Progenitor cell of endocrine pancreas (in vitro differentiated cells): ENCODE data around the gene NPC1. TPM values are rescaled to one million over a fixed set of nuclear protein-coding genes. Genes with fewer than 3 reads are reported as not detected.

Experiments used
- DNase-seq: peaks from one replicate; pipeline ENCODE4 v3.0.0; 2021; ENCODE audit warnings: low spot score; ENCODE audit not compliant: unreplicated experiment
- H3K27ac Mint-ChIP-seq: 2 replicates; pipeline ENCODE4 v1.8.0; 2021; ENCODE audit warnings: mild to moderate bottlenecking, moderate library complexity, mixed read lengths
- H3K27me3 Mint-ChIP-seq: 2 replicates; pipeline ENCODE4 v1.8.0; 2021; ENCODE audit warnings: mixed read lengths
- H3K36me3 Mint-ChIP-seq: 2 replicates; pipeline ENCODE4 v1.8.0; 2022; ENCODE audit warnings: mixed read lengths; ENCODE audit not compliant: insufficient read depth
- H3K4me1 Mint-ChIP-seq: 2 replicates; pipeline ENCODE4 v1.8.0; 2021; ENCODE audit warnings: low read depth, mixed read lengths
- H3K4me3 Mint-ChIP-seq: 2 replicates; pipeline ENCODE4 v1.8.0; 2021; ENCODE audit warnings: low read depth, mild to moderate bottlenecking, moderate library complexity, mixed read lengths
- H3K9me3 Mint-ChIP-seq: 2 replicates; pipeline ENCODE4 v1.8.0; 2021; ENCODE audit warnings: low read depth, mixed read lengths
- total RNA-seq: library from RNA; stranded (reverse); gene quantifications from 2 replicates; pipeline ENCODE4 v1.2.1, GENCODE V29; 2021
- TF ChIP-seq, protein P1 (sequence below): fragments of 200-600 bp; sonication (generic); IDR thresholded peaks from one replicate; pipeline ENCODE4 v1.5.0; 2021; ENCODE audit warnings: antibody characterized with exemption, mild to moderate bottlenecking; ENCODE audit not compliant: unreplicated experiment

Gene NPC1
- total RNA-seq, 1 donor from 2014 or later: 35.1 TPM

- Mint-ChIP-seq H3K4me3 (no peak overlapping the region), H3K36me3 (no peaks in the 10 kb centered on the region), H3K27me3 (peaks cover 19% of the 10 kb centered on the region), H3K4me1 (no peaks in the 10 kb centered on the region), H3K9me3 (no peaks in the 10 kb centered on the region), H3K27ac (no peak overlapping the region)
- no peak for DNase-seq
- TF ChIP-seq, protein P1, sequence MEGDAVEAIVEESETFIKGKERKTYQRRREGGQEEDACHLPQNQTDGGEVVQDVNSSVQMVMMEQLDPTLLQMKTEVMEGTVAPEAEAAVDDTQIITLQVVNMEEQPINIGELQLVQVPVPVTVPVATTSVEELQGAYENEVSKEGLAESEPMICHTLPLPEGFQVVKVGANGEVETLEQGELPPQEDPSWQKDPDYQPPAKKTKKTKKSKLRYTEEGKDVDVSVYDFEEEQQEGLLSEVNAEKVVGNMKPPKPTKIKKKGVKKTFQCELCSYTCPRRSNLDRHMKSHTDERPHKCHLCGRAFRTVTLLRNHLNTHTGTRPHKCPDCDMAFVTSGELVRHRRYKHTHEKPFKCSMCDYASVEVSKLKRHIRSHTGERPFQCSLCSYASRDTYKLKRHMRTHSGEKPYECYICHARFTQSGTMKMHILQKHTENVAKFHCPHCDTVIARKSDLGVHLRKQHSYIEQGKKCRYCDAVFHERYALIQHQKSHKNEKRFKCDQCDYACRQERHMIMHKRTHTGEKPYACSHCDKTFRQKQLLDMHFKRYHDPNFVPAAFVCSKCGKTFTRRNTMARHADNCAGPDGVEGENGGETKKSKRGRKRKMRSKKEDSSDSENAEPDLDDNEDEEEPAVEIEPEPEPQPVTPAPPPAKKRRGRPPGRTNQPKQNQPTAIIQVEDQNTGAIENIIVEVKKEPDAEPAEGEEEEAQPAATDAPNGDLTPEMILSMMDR: no peak
These were observed 7.4 kb upstream of the NPC1 start for GRCh38 chr18:23593720-23594119.

DNA sequence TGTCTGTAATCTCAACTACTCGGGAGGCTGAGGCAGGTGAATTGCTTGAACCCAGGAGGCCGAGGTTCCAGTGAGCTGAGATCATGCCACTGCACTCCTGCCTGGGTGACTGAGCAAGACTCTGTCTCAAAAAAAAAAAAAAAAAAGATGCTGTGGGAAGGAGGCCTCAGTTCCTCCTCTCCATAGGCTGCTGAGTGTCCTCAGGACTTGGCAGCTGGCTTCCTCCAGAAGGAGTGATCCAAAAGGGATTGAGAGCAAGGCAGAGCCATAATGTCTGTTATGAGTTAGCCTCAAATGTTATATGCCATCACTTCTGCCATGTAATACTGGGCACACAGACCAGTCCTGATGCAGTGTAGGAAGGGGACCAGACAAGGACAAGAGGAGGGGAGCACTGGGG lies 6.6 kb upstream of the NPC1 start:
- Mint-ChIP-seq H3K4me1 (no peaks in the 10 kb centered on the region), H3K9me3 (no peaks in the 10 kb centered on the region), H3K36me3 (no peaks in the 10 kb centered on the region), H3K27ac (no peak overlapping the region), H3K4me3 (no peak overlapping the region), H3K27me3 (peaks cover 24% of the 10 kb centered on the region)
- DNase-seq: no peak
- TF ChIP-seq, protein P1: no peak

- no peak overlapping the region for H3K27ac Mint-ChIP-seq
- no peaks in the 10 kb centered on the region for H3K4me1 Mint-ChIP-seq
- no peak for DNase-seq
- TF ChIP-seq, protein P1: no peak
- H3K4me3 Mint-ChIP-seq: no peak overlapping the region
- H3K36me3 Mint-ChIP-seq: no peaks in the 10 kb centered on the region
- H3K9me3 Mint-ChIP-seq: no peaks in the 10 kb centered on the region
- peaks cover 21% of the 10 kb centered on the region for H3K27me3 Mint-ChIP-seq
These were observed 4.7 kb upstream of the NPC1 start for GRCh38 chr18:23591011-23591410.

GRCh38 chr18:23588836-23589560 lies 2.7 kb upstream of the NPC1 start:
- no peak for DNase-seq
- H3K9me3 Mint-ChIP-seq: no peaks in the 10 kb centered on the region
- H3K36me3 Mint-ChIP-seq: no peaks in the 10 kb centered on the region
- H3K4me1 Mint-ChIP-seq: peaks cover 7% of the 10 kb centered on the region
- TF ChIP-seq, protein P1: no peak
- H3K4me3 Mint-ChIP-seq: no peak overlapping the region
- H3K27me3 Mint-ChIP-seq: peaks cover 21% of the 10 kb centered on the region
- no peak overlapping the region for H3K27ac Mint-ChIP-seq

DNA sequence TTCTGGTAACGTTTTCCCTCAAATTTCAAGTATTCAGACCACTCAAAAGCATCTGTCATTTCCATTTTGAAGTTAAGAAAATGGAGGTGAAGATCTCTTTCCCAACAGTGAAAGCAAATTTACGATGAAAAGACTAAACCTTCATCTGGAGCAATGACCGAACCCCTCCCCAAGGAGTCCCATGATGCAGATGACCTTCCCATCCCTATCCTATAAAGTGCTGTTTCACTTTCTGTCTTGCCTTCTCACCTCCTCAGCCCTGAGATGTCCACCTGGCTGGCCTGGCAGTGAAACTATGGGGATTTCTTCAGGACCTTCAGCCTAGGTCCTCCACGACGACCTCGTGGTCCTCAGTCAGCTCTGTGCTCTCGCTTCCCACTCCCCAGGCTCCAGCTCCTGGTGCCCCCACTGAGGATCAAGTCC lies 925 bp upstream of the NPC1 start:
- Mint-ChIP-seq H3K27me3 (peaks cover 19% of the 10 kb centered on the region), H3K27ac (peak overlapping the region; percentile 54), H3K36me3 (no peaks in the 10 kb centered on the region), H3K9me3 (no peaks in the 10 kb centered on the region), H3K4me1 (peaks cover 16% of the 10 kb centered on the region), H3K4me3 (peak overlapping the region; percentile 90)
- no peak for DNase-seq
- TF ChIP-seq, protein P1: no peak
